GM12864 (cell line): ENCODE measurements around the gene EEFSEC.

ENCODE experiments used
- DNase-seq: peaks from one replicate; pipeline ENCODE4 v3.0.0-alpha.2; 2011; ENCODE audit warnings: low read depth
- H3K4me3 ChIP-seq: 2 replicates; pipeline ENCODE4 v1.5.1; 2011; ENCODE audit warnings: mild to moderate bottlenecking, low read depth, low read length, control low read depth
- TF ChIP-seq, protein P1 (sequence below): IDR thresholded peaks from 2 replicates; pipeline ENCODE4 v1.5.1; 2011; ENCODE audit warnings: low read depth, mild to moderate bottlenecking, moderate library complexity, low read length, control low read depth, inconsistent platforms; ENCODE audit errors: missing control alignments

EEFSEC gene

DNA sequence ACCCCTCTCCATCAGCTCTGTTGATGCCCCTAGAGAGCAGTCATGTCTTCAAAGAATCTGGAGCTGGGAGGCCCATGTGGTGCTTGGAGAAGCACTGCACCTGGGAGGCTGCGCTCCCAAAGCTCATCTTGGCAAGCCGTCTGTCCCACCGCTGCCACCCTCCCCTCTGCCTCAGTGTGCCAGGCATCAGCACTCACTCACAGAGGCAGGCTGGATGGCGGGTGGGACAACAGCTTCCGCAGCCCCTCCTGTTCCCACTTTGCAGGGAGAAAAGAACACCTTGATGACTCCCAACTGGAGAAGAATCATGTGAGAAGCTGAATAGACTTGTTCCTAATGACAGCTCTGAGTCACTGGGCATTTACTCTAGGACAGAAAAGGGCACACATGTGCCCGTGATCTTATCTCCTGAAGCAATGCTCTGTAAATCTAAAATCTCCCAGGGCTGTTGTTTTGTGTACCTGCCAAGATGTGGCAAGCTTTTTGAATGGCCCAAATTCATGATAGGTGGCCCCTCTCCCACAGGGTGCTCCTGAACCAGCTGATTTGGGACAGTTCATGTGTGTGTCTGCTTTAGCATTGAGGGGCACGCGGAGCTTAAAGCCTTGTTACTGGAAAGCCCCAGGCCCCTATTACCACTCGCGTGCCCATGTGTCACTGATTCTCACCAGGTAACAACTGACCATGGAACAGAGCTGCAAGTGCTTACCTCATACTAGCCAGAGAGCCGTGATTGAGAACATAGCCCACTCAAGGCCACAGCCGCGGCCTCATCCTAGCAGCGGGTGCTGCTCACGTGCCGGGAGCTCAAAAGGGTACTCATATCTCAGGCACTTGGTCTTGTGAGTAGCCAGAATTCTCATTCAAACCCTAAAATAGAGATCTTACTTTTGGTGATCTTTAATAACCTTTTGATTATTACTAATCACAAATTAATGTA, 209.0 kb downstream of the EEFSEC start:
- DNase-seq = no peak
- no peak overlapping the region for H3K4me3 ChIP-seq
- TF ChIP-seq, protein P1, sequence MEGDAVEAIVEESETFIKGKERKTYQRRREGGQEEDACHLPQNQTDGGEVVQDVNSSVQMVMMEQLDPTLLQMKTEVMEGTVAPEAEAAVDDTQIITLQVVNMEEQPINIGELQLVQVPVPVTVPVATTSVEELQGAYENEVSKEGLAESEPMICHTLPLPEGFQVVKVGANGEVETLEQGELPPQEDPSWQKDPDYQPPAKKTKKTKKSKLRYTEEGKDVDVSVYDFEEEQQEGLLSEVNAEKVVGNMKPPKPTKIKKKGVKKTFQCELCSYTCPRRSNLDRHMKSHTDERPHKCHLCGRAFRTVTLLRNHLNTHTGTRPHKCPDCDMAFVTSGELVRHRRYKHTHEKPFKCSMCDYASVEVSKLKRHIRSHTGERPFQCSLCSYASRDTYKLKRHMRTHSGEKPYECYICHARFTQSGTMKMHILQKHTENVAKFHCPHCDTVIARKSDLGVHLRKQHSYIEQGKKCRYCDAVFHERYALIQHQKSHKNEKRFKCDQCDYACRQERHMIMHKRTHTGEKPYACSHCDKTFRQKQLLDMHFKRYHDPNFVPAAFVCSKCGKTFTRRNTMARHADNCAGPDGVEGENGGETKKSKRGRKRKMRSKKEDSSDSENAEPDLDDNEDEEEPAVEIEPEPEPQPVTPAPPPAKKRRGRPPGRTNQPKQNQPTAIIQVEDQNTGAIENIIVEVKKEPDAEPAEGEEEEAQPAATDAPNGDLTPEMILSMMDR = no peak

DNA sequence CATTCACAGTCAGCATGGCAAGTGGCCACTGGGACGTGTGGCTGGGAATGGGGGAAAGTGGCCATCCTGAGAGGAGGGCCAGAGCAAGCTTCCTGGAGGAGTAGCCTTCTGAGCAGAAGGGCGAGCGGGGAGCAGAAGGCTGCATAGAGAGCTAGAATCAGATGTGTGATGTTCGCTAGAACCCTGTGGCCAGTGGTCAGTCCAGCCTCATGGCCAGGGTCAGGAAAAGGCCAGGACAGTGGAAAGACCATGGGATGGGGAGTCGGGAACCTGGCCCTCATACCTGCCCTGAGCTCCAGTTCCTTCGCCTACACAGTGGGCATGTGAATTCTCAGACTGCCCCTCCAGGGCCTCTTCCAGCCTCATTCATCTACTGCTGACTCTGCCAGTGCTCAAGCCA, 211.0 kb downstream of the EEFSEC start:
- no peak for DNase-seq
- H3K4me3 ChIP-seq = no peak overlapping the region
- TF ChIP-seq, protein P1 = no peak

DNA sequence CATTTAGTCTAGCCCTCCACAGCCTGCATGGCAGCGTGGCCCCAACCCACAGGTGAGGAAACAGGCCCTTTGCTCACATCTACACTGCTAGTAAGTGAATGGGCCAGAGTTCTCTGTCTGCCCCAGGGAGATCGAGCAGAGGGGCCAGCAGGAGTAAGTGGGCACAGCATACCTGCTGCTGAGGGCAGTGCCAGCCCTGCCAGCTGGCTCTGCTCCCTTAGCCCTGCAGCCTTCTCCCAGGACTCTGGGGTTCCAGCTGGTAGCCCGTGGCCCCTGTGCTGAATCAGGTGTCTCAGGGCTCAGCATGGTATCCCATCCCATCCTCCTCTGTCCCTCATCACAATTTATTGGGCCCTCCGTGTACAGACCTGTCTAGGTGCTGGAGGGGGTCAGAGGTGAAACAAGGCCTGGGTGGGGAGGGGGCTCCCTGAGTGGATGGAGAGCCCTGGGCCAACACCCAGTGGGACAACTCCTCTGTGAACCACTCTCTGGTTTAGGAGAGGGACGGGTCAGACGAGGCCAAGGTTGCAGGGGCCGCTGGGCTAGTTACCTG, 211.6 kb downstream of the EEFSEC start:
- no peak for DNase-seq
- TF ChIP-seq, protein P1 = no peak
- no peak overlapping the region for H3K4me3 ChIP-seq

DNA sequence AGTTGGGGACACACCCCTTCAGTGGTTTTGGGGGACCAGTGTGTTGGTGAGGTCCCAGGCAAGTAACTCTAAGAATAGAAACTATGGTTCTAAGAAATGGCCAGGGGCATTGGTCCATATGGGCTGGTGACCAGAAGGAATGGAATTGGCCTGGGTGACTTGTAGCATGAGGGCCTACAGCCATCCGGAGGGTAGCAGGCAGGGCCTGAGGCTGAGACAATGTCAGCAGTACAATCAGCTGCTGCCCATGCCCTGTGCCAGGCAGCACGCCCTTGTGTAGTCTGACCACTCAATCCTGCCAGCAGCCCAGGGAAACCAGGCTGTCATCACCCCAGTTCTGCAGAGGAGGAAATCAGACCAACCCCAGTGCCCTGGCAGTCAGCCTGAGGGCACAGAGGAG, 212.9 kb downstream of the EEFSEC start:
- TF ChIP-seq, protein P1 = no peak
- DNase-seq = no peak
- H3K4me3 ChIP-seq = no peak overlapping the region

DNA sequence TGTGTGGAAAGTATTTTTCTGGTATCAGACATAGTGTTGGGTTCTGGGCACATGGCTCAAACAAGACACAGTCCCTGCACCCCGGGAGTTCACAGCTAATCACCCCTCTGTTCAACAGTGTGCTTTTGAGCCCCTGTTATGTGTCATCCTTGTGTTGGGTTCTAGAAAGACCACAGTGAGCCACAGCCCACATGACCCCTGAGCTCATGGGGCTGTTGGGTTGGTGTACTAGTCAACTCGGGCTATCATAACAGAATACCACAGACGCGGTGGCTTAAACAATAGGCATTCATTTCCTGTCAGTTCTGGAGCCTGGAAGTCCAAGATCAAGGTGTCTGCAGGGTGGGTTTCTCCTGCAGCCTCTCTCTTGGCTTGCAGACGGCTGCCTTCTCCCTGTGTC, 213.4 kb downstream of the EEFSEC start:
- no peak for DNase-seq
- H3K4me3 ChIP-seq = no peak overlapping the region
- TF ChIP-seq, protein P1 = no peak

DNA sequence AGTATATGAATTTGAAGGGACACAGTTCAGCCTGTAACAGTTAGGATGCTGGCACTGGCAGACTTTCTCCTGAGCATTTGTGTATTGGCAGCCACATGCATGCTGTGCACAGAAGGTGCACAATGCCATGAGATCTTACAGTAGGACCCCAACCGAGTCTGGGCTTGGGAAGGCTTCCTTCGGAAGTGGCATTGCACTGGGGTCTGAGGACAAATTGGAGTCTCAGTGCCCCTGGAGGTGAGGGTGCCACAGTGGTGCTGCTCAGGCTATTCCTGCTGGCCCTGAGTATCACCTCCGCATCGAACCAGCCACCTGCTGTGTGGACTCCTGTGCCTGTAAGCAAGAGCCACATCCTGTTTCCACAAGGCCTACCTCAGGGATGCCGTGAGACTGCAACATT, 213.9 kb downstream of the EEFSEC start:
- TF ChIP-seq, protein P1 = no peak
- DNase-seq = no peak
- no peak overlapping the region for H3K4me3 ChIP-seq
